GF-D8 (cell line): ENCODE data around the gene SLPI.

Experiments used
- DNase-seq: peaks from one replicate; lab custom pipeline; 2025; lab: John Stamatoyannopoulos, UW

SLPI gene

DNA sequence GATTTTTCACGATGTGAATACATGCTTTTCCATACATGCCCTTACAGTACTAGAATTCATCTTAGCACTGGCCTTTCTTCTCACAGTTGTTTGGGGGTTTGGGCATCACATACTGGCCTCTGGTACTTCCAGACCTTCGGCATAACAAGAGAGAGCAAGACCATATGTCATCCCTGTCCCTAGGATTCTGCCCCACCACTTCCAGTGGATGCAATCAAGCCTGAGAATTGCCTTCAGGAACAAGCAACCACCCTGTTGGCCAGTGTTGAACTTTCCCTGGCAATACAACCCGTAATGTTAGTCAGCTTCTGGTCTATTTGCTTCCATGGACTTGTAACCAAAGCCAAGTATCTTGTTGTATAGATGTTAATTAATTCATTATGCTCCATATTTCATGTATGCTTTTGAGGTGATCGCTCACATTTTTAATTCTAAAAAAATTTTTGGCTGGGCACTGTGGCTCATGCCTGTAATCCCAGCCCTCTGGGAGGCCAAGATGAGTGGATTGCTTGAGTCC is 15.4 kb upstream of the SLPI start:
- no peak for DNase-seq

- DNase-seq, result no peak
These were observed 14.7 kb upstream of the SLPI start for GRCh38 chr20:45269056-45269455.

GRCh38 chr20:45268531-45268930 is 14.2 kb upstream of the SLPI start:
- no peak for DNase-seq

DNA sequence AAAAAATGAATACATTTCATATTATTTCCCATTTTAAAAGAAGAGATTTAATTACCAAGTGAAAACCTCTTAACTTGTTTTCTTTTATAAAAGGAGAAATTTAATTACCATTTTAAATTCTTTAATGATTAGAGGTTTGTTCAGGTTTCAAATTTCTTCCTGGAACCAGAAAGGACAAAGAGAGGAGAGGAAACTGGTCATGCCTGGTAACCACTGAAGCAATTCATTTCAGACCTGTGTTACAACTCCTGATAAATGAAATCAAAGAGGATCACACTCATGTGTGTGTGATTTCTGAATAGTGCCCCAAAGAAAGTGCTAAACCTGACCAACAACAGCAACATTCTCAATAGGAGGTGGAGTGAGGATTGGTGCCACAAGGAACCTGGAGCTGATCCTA is 12.6 kb upstream of the SLPI start:
- DNase-seq, result no peak

DNA sequence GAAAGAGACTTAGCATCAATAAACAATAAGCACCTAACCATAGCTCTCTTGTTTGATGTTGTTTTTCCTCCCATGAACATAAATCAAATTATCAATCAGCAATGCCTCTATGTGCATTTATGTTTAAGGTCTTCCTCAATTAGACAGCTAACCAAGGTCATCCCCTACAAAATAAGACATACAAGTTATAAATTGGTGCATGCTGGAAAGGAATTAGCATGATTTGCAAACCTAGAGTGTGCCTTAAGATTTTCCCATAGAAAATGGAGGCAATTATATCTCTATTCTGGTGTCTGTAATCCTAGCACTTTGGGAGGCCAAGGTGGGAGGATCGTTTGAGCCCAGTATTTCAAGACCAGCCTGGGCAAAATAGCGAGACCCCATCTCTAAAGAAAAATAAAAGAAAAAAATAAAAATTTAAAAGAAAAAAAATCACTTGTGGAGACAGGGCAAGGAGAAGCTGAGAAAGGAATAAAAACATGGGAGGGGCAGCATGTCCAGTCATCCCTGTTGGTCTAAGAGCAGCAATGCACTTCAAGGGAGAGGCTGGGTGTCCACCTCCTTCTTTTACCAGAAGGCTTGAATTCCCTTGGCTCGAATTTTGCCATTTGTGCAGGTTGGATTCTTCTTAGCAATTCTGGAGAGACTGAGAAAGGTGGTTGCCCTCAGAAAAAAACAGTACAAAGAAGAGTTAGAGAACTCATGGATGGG is 9.3 kb upstream of the SLPI start:
- DNase-seq, result no peak

GRCh38 chr20:45258664-45259063 is 4.3 kb upstream of the SLPI start:
- DNase-seq, result no peak

DNA sequence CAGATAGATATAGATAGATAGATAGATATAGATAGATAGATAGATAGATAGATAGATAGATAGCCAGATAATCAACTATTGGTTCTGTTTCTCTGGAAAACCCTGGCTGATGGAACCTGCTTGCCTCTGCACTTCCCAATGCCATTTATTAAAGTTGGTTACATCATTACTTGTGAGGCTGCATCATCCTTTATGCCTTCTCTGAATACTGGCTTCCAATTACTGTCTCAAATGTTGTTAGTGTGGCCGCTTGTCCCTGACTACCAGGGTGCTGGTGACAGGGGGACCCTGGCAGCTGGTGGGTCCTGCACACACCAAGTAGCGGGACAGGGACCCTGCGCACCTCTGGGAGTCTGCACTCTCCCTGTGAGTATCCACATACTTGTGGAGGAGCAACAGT is 3.9 kb upstream of the SLPI start:
- DNase-seq, result no peak

DNA sequence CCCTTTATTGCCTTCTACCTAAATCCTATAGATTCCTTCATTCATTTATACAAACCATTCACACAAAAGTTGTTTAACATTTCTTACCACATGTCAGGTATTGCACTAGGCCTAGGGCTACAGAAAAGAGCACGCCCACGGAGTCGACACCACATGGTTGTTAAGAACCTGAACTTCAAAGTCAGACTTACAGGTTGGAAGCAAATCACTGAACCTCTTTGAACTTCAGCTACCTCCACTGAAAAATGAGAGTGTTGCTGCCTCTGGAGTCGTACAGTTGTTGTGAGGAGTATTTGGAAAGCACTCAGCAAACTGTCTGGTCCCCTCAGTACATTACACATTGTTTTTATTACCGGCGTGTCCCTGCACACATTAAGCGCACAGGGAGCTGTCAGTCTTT is 3.3 kb upstream of the SLPI start:
- DNase-seq, result no peak

DNA sequence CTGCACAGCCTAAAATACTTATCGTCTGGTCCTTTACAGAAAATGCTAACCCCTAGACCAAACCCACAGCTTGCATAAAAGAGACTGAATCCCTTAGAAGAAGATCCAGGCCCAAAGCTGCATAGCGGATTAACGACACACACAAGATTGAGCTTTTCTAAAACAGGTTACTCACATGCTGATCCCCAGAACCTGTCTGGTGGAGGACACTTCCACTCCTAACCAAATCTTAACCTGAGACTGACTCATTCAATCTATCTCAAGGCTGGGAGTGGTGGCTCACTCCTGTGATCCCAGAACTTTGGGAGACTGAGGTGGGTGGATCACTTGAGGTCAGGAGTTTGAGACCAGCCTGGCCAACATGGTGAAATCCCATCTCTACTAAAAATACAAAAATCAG is 2.8 kb upstream of the SLPI start:
- DNase-seq, result no peak

GRCh38 chr20:45253261-45253660 is 1.1 kb downstream of the SLPI start:
- DNase-seq, result no peak

GRCh38 chr20:45251884-45252560 is 2.3 kb downstream of the SLPI start:
- DNase-seq, result no peak

DNA sequence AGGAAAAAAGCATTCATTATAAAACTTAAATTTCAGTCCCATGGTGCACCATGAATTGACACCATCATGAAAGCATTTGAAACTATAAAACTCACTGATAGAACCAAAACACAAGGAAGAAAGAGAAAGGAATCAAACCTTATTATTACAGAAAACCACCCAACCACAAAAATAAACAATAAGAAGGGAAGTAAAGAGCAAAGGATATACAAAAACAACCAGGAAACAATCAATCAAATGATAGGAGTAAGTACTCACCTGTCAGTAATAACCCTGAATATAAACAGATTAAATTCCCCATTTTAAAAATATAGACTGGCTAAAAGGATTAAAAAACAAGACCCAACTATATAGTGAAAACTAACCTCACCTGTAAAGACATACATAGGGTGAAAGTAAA is 5.8 kb downstream of the SLPI start:
- no peak for DNase-seq

GRCh38 chr20:45247865-45248264 is 6.5 kb downstream of the SLPI start:
- no peak for DNase-seq

- DNase-seq, result peak; percentile 51
These were observed 8.3 kb downstream of the SLPI start for GRCh38 chr20:45246109-45246508.

GRCh38 chr20:45238139-45238538 is 16.2 kb downstream of the SLPI start:
- DNase-seq, result no peak

- no peak for DNase-seq
These were observed 18.4 kb downstream of the SLPI start for GRCh38 chr20:45235995-45236394.

- no peak for DNase-seq
These were observed 23.7 kb downstream of the SLPI start for GRCh38 chr20:45230631-45231030.

GRCh38 chr20:45229264-45230056 is 24.9 kb downstream of the SLPI start:
- DNase-seq, result no peak

GRCh38 chr20:45226287-45226686 is 28.1 kb downstream of the SLPI start:
- no peak for DNase-seq

DNA sequence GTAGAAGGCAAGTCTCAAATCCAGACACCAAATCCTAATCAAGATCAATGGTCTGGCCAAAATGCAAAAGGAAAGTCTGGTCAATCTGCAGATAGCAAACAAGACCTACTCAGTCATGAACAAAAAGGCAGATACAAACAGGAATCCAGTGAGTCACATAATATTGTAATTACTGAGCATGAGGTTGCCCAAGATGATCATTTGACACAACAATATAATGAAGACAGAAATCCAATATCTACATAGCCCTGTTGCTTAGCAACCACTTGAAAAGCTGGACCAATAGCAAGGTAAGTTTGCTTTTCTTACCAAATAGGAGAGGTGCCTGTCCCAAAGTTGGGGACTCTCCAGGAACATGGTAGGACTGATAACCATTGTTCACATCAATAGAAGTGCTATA is 31.2 kb downstream of the SLPI start:
- no peak for DNase-seq

DNA sequence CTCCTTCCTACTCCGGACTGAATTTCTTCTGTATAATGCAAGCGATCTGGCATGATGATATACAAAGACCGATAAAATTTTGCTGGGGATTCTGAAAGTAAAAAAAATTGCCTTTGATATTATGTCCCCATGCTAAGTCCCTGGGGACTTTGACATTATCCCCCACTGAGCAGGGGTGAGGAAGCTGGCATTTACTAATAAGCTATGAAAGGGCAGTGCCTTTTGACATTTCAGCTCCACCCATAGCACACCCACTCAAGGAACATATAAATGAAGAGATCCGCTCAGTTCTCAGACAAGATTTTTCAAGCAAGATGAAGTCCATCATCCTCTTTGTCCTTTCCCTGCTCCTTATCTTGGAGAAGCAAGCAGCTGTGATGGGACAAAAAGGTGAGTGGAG is 33.3 kb downstream of the SLPI start, which contains the start of gene SEMG2:
SEMG2 (plus strand) TSS at position 298 of the 400 bp plus-strand sequence; CDS start at position 315, 17 bp downstream.
- DNase-seq, result no peak

DNA sequence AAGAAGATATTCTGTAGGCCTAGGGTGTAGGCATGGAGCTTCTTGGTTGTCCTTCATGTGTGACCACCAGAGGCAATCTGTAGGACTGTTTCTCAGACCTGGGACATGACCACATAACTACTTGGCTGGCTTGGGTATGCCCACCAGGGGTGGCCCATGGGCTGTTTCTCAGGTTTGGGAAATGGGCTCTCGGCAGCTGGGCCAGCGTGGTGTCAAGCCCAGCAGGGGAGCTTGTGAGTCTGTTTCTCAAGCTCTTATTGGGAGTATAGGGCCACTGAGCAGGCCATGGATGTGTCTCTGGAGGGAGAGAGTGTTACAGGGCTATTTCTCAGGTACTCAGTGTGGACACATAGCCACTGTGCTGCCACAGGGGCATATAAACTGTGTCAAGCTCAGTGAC is 35.7 kb downstream of the SLPI start:
- DNase-seq, result no peak

DNA sequence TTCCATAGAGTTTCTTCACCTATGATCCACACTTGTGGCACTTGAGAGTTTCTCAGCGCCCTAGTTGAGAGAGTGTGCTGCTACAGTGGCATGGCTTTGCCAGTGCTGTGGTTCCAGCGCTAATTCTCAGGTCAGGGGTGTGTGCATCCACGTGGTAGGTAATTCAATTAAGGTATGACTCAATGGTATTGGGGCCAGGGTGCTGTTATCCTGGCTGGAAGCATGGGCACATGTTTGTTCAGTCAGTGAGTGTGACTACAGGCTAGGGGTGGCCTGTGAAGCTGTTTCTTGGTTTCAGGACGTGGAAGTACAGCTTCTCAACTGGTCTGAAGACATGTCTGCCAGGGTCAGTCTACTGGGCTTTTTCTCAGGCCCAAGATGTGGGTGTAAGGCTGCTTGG is 36.2 kb downstream of the SLPI start:
- DNase-seq, result no peak
